Measurements from ENCODE around the gene RNF130.

DNA sequence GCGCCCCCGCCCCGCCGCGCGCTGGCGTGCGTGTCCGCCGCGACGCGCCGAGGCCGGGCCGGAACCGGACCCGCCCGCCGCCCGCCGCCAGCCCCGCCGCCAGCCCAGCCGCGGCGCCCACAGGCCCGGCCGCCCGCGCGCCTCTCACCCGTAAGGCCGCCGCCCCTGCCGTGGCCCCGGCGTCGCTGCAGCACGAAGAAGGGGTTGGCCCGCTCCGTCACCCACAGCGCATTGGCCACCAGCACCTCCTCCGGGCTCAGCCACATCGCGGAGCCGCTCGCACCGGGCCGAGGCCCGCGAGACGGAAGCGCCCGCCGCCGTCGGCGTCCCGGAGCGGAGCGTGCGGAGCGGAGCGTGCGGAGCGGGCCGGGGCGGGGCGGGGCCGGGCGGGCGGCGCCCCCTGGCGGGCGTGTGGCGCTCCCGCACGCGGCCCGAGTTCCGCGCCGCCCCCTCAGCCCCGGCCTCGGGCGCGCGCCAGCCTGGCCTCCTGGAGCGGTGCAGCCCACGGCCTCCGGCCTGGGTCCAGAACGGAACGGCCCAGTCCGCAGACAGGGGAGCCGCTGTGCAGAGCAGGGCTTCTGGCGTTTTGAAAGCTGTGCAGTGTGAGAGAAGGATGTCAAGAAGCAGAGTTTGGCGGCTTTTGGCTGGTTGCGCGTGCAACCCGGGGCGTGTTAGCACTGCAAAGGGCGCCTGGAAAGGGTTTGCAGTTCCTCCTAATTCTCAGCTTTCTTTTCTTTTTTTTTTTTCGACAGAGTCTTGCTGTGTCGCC lies 163.8 kb downstream of the RNF130 start, which contains the start of gene TBC1D9B:
- TF ChIP-seq TAF1 (IDR thresholded peaks at IDR 0.05; ENCODE audit: borderline replicate concordance, low read depth, low read length) (peak; percentile 42; the same call in 1 of the 2 replicates), POLR2A (IDR thresholded peaks at IDR 0.05; ENCODE audit: low read depth, low read length) (peak; percentile 75; the same call in 1 of the 2 replicates)
